AG10803 (cell line): ENCODE results near the gene MTR.

Experiments used
- DNase-seq: peaks from one replicate; pipeline ENCODE4 v3.0.0; 2010; ENCODE audit warnings: low read depth
- H3K4me3 ChIP-seq: 2 replicates; pipeline ENCODE4 v1.5.1; 2011; ENCODE audit warnings: mild to moderate bottlenecking, low read length, control low read depth
- TF ChIP-seq, protein P1 (sequence below): conservative IDR thresholded peaks from 2 replicates; pipeline ENCODE4 v1.5.1; 2011; ENCODE audit warnings: mild to moderate bottlenecking, low read length, control low read depth, inconsistent platforms

The MTR gene

DNA sequence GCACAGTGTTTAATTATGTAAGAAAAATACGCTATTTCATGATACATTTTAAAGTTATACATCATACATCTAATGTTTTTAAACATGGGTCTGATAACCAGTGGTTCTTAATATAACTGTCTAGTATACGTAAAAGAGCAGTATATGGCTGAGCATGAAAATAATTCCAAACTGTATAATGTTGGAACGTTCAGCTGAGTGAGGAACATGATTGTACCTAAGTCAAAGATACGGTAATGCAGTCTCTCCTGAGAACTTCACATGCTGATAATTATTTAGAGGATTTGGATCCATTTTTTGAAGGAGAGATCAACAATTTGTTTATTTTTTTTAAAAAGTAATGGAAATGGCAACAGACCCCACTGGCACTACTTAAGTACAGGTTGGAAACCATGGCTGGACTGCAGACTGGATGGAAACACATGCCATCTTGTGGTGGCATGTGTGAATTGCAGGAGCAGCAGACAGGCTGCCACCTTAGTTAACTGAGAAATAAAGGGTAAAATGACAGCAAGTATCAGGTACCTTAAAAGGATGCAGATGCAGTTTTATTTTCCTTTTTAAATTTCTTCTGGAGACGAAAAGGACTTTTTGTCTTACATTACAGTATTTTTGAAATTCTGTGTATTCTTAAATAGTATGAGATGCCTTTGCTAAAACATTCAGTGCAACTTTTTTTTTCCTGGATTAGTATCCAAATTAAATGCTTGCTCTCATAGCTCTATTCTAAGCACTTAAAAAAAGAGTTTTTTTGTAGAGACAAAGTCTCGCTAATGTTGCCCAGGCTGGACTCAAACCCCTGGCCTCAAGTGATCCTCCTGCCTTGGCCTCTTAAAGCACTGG lies 73.8 kb downstream of the MTR start:
- no peak overlapping the region for H3K4me3 ChIP-seq
- TF ChIP-seq, protein P1, sequence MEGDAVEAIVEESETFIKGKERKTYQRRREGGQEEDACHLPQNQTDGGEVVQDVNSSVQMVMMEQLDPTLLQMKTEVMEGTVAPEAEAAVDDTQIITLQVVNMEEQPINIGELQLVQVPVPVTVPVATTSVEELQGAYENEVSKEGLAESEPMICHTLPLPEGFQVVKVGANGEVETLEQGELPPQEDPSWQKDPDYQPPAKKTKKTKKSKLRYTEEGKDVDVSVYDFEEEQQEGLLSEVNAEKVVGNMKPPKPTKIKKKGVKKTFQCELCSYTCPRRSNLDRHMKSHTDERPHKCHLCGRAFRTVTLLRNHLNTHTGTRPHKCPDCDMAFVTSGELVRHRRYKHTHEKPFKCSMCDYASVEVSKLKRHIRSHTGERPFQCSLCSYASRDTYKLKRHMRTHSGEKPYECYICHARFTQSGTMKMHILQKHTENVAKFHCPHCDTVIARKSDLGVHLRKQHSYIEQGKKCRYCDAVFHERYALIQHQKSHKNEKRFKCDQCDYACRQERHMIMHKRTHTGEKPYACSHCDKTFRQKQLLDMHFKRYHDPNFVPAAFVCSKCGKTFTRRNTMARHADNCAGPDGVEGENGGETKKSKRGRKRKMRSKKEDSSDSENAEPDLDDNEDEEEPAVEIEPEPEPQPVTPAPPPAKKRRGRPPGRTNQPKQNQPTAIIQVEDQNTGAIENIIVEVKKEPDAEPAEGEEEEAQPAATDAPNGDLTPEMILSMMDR = peak; percentile 98
- DNase-seq = peak; percentile 69

DNA sequence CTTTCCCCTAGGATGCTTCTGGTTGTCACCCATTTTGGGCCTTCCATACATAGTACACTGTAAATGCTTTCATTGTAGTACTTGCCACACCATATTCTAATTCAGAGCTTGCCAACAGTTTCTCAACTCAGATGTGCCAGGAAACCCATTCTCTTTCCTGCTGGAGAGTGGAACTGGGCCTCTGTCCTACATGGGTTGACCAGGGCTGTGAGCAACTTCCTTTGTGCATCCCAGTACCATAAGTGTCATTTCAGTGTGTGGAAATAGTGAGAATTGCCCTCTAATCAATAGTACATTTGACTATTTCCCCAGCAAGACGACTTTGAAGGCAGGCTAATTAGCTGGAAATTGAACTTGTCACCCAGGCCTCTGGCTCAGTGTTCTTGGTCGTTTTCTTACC lies 74.8 kb downstream of the MTR start:
- no peak overlapping the region for H3K4me3 ChIP-seq
- TF ChIP-seq, protein P1 = no peak
- no peak for DNase-seq

DNA sequence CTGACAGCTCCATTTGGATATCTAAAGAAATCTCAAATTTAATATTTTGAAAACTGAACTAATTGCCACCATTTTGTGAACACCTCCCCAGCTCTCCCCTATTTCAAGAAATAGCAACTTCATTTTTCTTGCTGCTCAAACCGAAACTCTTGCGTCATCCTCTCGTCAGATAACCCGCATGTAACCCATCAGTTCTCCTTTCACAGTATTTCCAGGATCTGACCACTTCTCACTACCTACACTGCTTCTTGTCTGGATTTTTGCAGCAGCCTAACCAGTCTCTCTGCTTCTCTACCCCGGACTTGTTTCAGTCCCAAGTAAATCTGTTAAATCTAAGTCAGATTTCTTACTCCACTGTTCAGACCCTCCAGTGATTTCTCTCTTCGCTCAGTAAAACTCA lies 75.6 kb downstream of the MTR start:
- H3K4me3 ChIP-seq = no peak overlapping the region
- TF ChIP-seq, protein P1 = no peak
- no peak for DNase-seq

DNA sequence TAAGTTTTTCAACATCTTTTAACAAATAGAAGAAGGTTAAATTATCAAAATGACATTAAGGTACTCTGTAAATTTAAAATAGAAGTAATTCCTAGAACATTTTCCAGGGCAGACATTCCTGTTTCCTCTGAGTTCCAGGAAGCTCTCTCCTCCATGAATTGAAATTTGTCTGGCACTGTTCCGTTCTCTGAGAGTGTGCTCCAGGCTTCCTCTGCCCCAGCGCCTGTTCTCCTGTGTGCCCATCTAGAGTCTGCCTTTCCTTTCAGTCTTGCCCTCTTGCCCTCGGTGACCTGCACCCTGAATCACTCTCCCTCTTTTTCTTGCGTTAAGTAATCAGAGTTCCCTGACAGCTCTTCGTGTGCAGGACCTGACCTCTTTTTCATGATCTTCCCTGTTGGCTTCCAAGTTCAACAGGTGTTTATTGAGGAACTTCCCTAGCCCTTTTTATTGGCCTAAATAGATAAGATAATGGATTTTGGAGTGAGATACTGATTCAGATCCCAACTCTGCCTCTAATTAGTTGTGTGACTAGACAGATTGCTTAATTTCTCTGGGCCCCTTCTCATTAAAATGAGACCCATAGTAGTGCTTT lies 77.1 kb downstream of the MTR start:
- no peak overlapping the region for H3K4me3 ChIP-seq
- TF ChIP-seq, protein P1 = no peak
- DNase-seq = no peak

DNA sequence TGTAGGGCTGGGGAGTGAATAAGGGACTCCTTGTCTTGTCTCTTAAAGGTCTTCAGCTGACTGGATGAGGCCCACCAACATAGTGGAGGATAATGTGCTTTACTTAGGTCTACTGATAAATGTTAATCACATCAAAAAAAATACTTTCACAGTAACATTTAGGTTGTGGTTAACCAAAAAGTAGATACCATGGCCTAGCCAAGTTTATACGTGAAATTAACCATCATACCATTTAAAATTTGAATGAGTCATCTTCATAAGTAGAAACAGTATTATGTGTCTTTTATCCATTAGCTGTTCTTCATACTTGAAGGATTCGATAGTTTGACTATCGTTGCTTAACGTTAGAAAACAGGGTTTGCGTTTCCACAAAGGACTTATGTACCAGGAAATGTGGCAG lies 80.9 kb downstream of the MTR start:
- TF ChIP-seq, protein P1 = no peak
- no peak overlapping the region for H3K4me3 ChIP-seq
- no peak for DNase-seq

DNA sequence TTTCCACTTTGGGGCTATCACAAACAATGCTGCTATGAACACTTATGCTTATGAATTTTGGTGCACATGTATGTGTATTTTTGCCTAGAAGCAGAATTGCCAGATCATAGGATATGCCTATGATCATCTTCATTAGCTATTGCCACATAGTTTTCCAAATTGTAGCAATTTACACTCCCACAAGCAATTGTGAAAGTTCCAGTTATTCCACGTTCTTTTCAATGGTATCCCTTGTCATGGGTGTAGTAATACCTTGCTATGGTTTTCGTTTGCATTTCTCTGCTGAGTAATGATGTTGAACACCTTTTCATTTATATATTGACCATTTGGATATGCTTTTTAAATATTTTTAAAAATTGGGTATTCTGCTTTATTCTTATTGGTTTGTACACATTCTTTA lies 82.6 kb downstream of the MTR start:
- DNase-seq = no peak

More for the DNA sequence above, 82.6 kb downstream of the MTR start:
- no peak overlapping the region for H3K4me3 ChIP-seq
- TF ChIP-seq, protein P1 = no peak
